ENCODE results near the gene ITGAL. TPM values are rescaled to one million over a fixed set of nuclear protein-coding genes. Genes with fewer than 3 reads are reported as not detected.

ITGAL gene
- total and polyA plus RNA-seq, 2 experiments from 2014 or later, result 0.95 to 3.4 TPM

DNA sequence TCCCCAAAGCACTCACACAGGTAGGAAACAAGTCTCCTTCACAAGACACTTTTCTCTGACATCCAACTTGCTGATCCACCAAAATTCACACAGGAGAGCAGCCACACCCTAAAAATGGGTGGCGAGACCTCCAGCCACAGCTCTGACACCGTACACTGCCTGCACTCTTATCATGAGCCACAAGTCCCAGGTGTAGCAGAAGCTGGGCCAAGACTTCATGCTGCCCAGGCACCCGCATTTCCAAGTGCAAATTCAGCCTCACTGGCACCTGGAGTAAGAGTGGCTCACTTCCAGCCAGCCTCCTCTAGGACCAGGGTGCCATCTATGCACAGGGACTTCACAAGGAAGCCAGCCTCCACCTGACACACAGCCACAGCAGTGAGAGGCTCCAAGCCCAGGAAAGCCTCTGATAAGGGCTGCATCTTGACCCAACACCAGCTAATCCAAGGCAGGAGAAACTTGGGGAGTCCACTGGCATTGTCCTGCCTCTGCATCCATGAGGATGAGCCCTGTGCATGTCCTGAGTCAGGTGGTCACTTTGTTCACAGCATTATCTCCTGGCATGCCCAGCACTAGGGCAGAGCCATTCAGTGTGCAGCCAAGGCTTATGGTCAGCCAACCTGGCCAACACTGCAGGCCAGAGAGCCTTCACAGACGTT, 56.4 kb downstream of the ITGAL start:
- no peaks in the 10 kb centered on the region for H3K36me3 ChIP-seq (replicated peaks; ENCODE audit: insufficient read depth, low read depth)
- H4K20me1 ChIP-seq (ENCODE audit: insufficient read depth, poor library complexity, severe bottlenecking), result no peaks in the 10 kb centered on the region
- no peak overlapping the region for H3K4me2 ChIP-seq
- no peaks in the 10 kb centered on the region for H3K9me3 ChIP-seq (ENCODE audit: low read depth)
- 85% methylated on average over 4 of the region's 4 CpGs for WGBS (ENCODE audit: low lambda C conversion rate, missing lambda C conversion rate)
- peaks cover 16% of the 10 kb centered on the region for H3K4me1 ChIP-seq (ENCODE audit: insufficient read depth)
- H3K27me3 ChIP-seq, result no peaks in the 10 kb centered on the region
- no peak overlapping the region for H3K4me3 ChIP-seq
- peaks cover 25% of the 10 kb centered on the region for H3K79me2 ChIP-seq
- H2AFZ ChIP-seq, result no peak overlapping the region
- H3K27ac ChIP-seq, result peak overlapping the region; percentile 100
- DNase-seq (ENCODE audit: low spot score), result no peak
- no peaks in the 10 kb centered on the region for H3K9me2 ChIP-seq (replicated peaks; ENCODE audit: insufficient read depth)
- TF ChIP-seq, protein P1, sequence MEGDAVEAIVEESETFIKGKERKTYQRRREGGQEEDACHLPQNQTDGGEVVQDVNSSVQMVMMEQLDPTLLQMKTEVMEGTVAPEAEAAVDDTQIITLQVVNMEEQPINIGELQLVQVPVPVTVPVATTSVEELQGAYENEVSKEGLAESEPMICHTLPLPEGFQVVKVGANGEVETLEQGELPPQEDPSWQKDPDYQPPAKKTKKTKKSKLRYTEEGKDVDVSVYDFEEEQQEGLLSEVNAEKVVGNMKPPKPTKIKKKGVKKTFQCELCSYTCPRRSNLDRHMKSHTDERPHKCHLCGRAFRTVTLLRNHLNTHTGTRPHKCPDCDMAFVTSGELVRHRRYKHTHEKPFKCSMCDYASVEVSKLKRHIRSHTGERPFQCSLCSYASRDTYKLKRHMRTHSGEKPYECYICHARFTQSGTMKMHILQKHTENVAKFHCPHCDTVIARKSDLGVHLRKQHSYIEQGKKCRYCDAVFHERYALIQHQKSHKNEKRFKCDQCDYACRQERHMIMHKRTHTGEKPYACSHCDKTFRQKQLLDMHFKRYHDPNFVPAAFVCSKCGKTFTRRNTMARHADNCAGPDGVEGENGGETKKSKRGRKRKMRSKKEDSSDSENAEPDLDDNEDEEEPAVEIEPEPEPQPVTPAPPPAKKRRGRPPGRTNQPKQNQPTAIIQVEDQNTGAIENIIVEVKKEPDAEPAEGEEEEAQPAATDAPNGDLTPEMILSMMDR (IDR thresholded peaks at IDR 0.05; ENCODE audit: poor library complexity), result no peak
- no peak for TF ChIP-seq EZH2 (IDR thresholded peaks at IDR 0.05; ENCODE audit: borderline replicate concordance)
- no peak for TF ChIP-seq EZH2phosphoT487 (IDR thresholded peaks at IDR 0.05; ENCODE audit: low read depth, severe bottlenecking, unreplicated experiment)

DNA sequence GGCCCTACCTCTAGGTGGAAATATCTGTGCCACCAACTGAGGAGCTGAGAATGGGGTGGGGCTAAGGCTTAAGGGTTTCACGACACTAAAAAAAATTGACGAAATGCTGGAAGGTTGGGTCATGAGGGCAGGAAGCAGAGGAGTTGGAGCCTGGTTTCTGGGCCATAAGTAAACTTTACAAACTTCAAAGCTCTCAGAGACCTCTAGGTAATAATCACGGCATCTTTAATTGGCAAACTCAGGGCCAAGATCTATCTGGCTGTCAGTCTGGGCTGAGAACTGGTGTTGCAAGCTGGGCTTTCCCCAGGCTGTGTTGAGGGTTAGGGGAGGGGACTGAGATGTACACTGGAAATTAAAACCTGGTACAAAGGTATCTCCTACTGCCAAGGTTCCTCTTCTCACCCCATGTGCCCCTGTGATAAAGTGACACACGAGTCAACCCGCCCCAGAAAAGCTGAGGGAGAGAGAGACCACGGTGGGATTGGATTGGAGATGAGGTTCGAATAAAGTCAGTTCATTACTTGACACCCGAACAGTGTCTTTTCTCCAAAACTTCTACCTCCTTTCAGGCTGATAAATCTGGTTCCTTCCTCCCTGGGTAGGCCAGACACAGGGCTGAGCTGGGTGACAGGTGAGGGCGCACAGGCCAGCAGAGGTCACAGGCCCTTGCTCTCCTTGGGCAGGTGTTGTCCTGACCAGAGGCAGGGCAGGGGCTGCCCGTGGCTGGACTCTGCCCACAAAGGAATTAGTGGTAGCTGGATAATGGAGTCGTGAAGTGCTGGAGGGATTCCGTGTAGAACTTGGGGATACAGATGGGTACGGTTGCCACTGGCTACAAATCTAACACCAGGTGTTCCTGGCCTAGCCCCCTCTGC, 57.9 kb downstream of the ITGAL start:
- Histone ChIP-seq H3K4me3 (no peak overlapping the region), H2AFZ (no peak overlapping the region), H4K20me1 (ENCODE audit: insufficient read depth, poor library complexity, severe bottlenecking) (no peaks in the 10 kb centered on the region), H3K4me1 (ENCODE audit: insufficient read depth) (peaks cover 16% of the 10 kb centered on the region), H3K36me3 (replicated peaks; ENCODE audit: insufficient read depth, low read depth) (no peaks in the 10 kb centered on the region), H3K79me2 (peaks cover 32% of the 10 kb centered on the region), H3K27ac (no peak overlapping the region), H3K4me2 (no peak overlapping the region), H3K9me2 (replicated peaks; ENCODE audit: insufficient read depth) (no peaks in the 10 kb centered on the region), H3K27me3 (no peaks in the 10 kb centered on the region), H3K9me3 (ENCODE audit: low read depth) (no peaks in the 10 kb centered on the region)
- DNase-seq (ENCODE audit: low spot score), result no peak
- 83% methylated on average over 13 of the region's 13 CpGs for whole genome bisulfite sequencing (ENCODE audit: low lambda C conversion rate, missing lambda C conversion rate)
- TF ChIP-seq, protein P1 (IDR thresholded peaks at IDR 0.05; ENCODE audit: poor library complexity), result no peak
- TF ChIP-seq EZH2phosphoT487 (IDR thresholded peaks at IDR 0.05; ENCODE audit: low read depth, severe bottlenecking, unreplicated experiment), result no peak
- no peak for TF ChIP-seq EZH2 (IDR thresholded peaks at IDR 0.05; ENCODE audit: borderline replicate concordance)

- no peak overlapping the region for H3K4me3 ChIP-seq
- WGBS (ENCODE audit: low lambda C conversion rate, missing lambda C conversion rate), result 99% methylated on average over 51 of the region's 57 CpGs
These were observed 60.0 kb downstream of the ITGAL start for GRCh38 chr16:30532285-30533145.

More at GRCh38 chr16:30532285-30533145, 60.0 kb downstream of the ITGAL start:
- Histone ChIP-seq H3K36me3 (replicated peaks; ENCODE audit: insufficient read depth, low read depth) (no peaks in the 10 kb centered on the region), H4K20me1 (ENCODE audit: insufficient read depth, poor library complexity, severe bottlenecking) (no peaks in the 10 kb centered on the region), H2AFZ (no peak overlapping the region), H3K27me3 (no peaks in the 10 kb centered on the region), H3K79me2 (peaks cover 42% of the 10 kb centered on the region), H3K4me1 (ENCODE audit: insufficient read depth) (peaks cover 31% of the 10 kb centered on the region), H3K4me2 (peak overlapping the region; percentile 81), H3K9me3 (ENCODE audit: low read depth) (no peaks in the 10 kb centered on the region), H3K27ac (no peak overlapping the region), H3K9me2 (replicated peaks; ENCODE audit: insufficient read depth) (no peaks in the 10 kb centered on the region)
- no peak for DNase-seq (ENCODE audit: low spot score)
- TF ChIP-seq EZH2 (IDR thresholded peaks at IDR 0.05; ENCODE audit: borderline replicate concordance), result no peak
- TF ChIP-seq, protein P1 (IDR thresholded peaks at IDR 0.05; ENCODE audit: poor library complexity), result no peak
- TF ChIP-seq EZH2phosphoT487 (IDR thresholded peaks at IDR 0.05; ENCODE audit: low read depth, severe bottlenecking, unreplicated experiment), result no peak

All from hepatocyte (in vitro differentiated cells).